Hepatic stellate cell (primary cell): ENCODE data around the gene HMCES.

Source experiments
- DNase-seq: peaks from one replicate; pipeline ENCODE4 v3.0.0; 2011; ENCODE audit warnings: low spot score

HMCES gene

DNA sequence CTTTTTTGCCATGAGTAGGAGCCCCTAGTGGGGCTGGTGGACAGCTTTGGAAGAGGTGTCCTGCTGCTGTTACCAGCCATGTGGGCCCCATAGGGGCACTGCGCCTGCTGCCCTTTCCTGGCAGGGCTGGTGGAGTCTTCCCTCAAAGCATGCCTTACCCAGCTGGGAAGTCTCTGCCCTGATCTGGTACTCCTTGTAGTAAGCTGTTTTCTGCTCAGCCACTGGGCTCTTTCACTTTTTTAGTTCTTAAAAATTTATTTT is 26.2 kb downstream of the HMCES start:
- DNase-seq: no peak

DNA sequence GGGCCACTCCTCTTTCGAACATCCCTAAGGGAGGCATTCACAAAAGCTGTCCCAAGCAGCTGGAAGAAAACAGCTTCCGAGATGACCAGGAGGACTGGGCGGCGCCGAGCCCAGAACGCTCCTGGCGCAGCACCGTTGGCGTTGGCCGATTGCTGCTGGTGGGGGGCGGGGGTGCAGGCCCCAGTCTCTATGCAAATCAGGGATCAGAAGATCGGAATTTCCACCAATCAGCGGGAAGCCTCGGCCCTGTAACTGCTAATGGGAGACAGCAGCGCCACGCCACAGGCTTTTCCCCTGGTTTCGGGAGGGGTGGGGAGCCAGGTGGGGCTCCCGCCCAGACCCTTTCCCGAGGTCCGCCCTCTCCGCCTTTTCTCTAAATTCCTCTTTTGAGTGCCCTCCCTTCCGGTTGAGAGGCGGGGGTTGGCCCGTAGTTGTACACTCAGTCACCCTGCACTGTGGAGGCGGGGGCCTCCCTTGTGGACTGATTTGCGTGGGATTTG is 27.0 kb downstream of the HMCES start:
- no peak for DNase-seq

DNA sequence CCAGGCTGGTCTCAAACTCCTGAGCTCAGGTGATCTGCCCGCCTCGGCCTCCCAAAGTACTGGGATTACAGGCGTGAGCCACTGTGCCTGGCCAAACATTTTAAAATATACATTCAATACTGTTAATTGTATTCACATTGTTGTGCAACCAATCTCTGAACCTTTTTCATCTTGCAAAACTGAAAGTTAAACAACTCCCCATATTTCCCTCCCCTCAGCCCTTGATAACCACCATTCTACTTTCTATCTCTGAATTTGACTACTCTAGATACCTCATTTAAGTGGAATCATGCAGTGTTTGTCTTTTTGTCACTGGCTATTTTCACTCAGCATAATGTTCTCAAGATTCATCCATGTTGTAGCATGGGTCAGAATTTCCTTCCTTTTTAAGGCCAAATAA is 30.0 kb downstream of the HMCES start:
- no peak for DNase-seq

DNA sequence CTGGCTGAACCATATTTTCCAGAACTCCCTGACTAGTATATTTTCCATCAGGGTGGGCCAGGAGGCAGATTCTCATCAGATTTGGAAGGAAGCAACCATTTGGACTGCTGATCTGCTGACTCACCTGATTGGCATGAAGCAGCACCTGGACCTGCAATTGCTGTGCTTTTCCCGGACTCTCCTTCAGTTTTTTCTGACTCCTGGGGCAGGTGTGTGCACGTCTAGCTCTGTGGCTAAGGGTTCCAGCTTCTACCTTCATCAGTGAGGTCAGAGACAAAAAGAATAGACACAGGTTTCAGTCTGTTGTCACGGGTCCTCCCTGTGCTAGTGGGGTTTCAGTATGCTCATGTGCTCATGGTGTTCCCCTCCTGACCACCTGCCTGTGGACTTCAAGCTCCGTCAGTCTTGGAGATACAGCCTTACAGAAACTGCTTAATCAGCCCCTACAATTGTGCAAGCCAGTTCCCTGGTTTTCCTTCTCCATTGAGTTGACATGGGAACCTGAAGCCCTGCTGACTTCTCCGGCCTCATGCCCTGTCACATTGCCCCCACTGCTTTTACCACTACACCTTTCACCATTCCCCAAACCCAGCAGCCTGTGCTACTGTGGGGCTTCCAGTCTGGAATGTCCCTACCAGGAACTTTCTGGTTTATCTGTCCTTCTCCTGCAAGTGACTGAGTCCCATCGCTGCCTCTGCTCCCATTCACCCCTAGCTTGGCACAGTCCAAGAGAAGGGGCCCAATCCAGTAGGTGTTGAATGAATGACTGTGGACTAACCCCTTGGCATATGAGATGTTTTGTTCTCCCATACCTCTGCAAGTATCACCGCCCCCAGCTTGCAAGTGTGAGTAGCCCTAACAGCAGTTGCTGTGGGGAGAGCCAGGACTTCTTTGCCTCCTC is 31.7 kb downstream of the HMCES start:
- no peak for DNase-seq

DNA sequence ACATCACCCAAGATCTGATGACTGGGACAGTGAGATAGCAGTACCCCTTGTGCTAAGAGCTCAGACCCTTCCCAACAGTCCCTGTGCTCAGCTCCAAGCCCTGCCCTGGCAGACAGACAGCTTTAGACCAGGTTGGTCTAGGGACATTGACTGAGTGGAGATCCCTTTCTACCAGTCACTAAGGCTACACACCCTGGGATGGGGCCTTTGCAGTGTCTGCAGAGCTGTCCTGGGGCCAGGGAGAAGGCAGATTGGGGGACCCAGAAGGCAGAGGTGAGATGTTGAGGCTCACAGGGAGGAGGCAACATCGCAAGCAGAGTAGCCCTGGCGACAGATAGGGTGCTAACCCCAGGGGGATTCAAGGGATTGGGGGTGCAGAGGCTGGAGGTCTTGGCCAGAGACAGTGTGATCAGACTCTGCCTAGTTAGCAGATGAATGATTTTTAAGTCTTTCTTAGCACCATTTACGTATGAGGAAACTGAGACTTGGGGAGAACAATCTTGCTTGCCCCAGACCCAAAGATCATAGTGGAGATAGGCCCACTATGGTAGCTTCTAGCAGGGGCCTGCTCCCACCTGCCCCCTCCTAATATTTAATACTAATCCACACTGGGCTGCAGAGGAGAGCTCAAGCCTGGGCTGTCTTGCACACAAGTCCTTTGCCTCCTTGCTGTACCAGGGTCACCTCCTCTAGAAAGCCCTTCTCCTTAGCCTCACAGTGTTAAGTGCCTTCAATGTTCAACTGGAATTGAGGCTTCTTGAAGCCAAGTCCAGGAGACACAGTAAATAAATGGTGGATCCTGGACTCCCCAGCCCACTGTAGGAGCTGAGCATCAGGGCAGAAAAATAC is 32.6 kb downstream of the HMCES start:
- DNase-seq: no peak

DNA sequence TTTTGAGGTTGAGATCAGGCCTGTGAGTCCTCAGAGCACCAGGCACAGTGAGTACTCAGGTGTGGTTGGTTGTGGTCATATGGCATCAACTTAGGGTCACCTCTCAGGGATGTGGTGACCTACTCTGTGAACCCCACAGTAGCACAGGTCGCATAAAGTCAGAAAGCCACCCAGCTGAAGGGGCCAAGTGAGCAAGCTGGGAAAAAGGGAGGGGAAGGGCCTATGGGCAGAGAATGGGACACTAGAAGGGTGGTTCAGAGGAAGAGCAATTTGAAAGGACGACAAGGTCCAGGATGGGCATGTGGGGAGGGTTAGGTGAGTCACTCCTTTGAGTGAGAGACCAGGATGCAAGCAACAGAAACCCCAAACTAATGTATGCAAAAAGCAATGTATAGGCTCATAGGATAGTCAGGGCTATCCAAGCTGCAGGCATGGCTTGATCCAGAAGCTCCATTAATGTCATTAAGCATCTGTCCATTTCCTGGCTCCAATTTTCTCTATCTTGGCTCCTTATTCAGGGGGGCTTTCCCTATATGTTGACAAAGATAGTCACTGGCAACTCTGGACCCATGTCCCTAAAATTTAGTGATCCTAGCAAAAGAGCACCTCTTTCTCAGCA is 33.5 kb downstream of the HMCES start:
- DNase-seq: no peak

DNA sequence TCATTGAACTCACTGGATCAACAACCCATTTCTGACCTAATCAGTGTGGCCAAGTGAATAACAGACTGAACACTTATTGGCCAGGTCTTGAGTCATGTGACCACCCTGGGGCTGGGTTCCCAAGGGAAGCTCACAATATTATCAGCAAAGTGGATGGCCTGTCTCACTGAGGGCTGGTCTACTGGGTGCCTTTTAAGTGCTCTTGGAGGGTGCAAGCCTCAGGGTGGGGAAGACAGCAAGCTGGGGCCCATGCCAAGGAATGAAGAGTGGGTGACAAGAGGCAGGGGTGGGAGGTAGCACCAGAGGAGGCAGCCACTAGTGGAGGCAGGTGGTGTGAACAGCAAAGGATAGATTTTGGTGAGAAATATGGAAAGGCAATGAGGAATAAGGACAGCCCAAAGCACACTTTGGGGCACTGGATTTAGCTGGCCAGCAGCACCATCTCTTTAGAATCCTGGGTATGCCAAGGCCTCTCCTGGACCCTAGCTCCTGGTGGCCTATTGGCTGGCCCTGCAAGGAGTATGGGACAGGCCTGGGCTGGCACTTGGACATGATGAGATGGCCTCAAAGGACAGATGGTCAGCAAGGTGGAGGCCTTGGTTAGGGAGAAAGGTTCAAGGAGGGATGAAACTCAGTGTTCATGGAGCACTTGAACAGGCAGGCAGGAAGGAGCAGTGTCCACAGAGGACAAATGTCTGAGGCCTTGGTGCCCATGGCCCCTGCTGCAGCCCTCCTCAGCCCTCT is 34.2 kb downstream of the HMCES start:
- DNase-seq: no peak

DNA sequence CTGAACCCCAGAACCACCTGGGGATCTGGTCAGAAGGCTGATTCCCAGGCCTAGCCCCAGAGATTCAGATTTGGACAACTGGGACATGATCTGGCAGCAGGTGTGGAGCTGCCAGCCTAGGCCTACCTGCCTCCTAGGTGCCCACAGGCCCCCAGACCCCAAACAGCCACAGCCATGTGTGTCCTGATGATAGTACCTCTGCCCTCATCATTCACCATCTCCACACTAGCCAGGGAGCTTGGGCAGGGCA is 34.7 kb downstream of the HMCES start:
- no peak for DNase-seq

DNA sequence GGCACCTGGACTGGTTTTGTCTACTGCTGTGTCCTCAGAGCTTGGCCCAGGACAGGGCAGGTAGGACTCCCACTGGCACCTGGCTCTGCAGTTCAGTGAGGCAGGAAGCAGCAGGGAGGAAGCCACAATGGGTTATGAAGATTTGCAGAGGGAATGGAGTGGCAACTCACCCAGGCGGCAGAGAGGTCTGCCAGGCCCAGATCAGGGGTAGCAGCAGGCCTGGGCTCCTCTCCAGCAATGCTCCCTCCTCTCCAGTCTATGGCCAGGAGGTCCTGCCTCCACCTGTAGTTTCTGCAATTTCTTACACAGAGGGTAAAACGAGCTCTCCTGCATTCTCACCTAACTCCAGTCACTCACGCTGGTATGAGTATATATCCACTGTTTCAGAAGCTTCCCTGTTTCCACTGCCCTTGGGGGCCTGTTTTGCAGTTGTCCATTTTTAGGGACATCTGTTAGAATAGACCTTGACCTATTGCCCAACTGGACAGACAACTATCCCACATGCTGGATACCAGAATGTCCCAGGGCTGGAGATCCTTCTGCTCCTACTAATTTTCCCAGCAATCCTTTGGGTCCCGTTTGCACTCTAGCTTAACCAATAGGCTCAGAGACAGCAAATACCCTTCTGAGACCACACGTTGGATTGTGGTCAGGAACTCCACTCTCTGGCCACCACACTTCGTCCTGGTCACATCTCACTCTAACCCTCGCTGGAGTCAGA is 35.2 kb downstream of the HMCES start:
- peak; percentile 56 for DNase-seq

DNA sequence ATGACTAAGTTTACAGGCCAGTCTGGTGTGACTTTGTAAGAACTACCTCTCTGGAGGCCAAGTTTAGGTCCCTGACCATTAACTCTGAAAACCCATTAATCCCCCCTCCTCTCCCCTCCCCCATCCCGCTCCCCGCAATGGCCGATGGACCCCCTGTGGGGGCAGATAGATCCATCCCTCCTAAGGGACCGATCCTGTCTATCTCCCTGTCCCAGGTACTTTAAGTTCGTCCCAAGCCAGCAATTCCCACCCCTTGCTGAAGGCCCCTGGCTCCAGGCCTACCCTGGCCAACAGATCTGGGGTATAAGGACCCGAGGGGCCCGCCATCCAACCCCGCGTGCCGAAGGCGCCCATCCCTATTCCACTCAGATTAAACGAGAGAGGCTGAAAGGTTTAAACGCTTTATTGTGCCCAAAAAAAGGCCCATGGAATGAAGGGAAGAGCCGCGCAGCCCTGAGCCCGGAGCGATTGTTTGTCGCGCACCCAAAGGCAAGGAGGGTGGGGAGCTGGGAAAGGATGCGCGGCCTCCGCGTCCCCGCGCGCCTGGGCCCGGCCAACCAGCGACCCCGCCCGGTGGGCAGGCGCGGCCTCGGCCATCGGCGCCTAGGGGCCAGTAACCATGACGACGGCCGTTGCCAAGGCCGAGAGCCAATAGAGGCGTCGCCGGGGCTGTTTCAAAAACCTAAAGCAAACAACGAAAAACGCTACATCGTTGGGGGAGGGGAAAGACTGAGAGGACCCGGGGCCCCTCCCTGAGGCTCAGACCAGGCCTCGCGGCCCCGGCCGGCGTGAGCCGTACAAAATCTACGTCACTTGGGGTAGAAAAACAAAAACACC is 35.9 kb downstream of the HMCES start:
- DNase-seq: peak; percentile 91

DNA sequence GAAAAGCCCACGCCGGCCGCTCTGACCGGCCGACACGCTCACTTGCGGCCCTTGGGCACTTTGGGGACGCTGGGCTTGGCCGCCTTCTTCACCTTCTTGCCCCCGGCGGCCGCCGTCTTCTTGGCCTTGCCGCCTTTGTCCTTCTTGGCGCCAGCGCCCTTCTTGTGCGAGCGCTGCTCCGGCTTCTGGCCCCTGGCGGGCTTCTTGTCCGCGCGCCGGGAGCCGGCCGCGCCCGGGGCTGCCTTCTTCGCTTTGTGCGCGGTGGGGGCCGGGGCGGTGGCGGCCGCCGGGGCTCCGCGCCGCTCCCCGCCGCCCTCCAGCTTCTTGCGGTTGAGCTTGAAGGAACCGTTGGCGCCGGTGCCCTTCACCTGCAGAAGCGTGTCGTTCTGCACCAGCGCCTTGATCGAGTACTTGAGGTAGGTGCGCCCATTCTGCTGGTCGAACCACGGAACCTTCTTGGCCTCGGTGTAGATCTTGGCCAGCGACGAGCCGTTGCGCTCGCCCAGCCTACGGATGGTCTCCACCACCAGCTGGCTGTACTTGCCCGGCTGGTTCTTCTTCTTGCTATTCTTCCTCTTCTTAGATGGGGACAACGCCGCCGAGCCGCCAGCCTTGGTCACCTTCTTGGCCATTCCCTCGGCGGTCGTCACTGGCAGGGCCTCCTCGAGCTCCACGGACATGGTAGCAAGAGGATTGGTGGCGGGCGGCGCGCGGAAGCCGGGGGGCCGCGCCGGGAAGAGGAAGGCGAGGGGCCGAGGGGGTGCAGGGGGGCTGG is 36.7 kb downstream of the HMCES start:
- DNase-seq: no peak

DNA sequence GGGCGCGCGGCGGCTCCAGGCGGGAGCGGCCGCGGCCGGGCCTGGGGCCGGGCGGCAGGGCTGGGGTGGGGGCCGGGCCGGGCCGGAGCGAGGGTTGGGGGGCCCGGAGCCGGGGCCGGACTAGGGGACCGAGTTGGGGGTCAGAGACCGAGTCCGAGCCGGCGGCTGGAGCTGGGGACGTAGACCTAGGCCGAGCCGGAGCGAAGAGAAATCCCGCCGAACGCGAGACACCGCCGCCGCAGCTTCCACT is 37.3 kb downstream of the HMCES start:
- DNase-seq: no peak

DNA sequence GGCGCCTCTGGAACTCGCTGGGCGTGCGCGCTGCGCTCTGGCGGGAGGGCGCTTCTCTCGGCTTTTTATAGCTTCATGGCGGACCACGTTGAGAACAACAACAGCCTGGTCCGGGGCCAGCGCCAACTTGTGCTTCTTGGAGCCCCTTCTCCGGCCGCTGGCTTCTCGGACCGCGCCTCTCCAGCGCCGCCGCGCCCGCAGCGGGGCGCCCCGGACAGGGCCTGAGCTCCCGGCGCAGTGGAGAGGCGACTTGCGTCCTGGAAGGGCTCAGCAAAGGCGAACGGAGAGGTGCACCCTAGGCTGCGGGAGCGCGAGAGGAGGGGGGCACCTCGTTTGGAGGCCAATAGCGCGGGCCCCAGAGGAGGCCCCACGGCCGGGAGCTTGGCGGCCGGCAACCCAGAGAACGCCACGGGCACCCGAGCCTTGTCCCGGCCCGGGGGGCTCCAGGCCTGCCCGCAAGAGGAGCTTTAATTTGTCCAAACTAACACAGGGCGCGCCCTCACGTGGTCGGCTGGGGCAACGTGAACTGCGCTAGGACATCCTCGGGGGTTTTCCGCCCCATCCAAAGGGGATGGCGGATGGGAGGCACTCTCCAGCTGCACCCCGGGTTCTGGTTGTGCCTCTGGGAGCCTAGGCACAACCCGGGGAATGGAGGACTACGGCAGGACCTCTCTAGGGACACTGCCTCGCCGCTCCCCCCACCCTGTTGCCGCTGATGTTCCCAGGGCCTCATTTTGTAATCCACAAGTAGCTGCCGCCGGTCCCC is 37.8 kb downstream of the HMCES start:
- DNase-seq: peak; percentile 89

DNA sequence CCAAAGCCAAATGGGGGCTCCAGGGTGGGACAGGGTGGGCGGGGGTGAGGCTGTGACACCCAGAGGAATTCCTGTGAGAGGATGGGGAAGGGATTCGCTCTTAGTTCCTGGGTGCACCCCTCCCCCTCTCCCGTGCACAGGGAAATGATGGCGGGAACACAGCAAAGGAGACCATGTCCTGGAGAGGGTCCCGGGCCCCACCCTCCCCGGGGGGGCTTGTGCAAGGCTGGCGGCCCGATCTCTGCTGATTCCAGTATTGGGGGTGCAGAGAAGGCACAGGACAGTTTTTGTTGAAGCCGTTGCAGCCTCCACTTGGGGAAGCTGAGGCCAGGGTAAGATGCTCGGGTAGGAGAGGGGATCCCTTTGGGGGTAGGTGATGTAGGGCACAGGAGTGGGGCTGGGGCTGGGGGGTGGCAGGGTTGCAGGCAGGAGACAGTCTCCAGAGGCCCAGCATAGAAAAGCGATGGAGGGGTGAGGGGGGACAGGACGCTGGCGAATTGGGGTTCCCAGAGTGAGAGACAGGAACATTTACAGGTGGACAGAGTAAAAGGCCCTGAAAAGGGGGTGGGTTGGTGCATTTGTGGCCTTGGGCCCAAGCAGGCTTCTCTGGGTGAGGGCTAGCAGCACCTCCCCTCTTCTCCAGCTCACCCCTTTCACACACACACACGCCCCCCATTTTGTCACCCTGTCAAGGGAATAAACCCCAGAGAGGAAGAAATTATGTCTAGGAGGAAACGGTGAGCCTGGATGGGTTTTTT is 38.5 kb downstream of the HMCES start:
- DNase-seq: no peak

DNA sequence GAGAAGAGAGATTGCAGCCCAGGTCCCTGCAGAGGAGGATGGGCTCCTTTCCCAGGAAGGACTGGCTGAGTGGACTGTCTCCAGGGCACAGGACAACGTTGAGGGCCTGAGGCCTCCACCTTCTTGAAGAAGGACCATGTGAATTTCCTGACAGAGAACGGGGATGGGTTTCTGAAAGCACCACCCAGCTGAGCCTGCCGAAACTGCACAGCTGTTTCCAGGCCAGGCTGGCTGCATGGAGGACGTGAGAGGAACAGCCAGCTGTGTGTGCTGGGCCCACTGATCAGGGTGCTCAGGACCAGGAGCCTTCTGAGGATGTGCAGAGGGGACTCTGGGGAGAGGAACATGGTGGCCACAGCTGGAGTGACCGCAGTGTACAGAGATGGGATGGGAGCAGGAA is 39.2 kb downstream of the HMCES start:
- no peak for DNase-seq

DNA sequence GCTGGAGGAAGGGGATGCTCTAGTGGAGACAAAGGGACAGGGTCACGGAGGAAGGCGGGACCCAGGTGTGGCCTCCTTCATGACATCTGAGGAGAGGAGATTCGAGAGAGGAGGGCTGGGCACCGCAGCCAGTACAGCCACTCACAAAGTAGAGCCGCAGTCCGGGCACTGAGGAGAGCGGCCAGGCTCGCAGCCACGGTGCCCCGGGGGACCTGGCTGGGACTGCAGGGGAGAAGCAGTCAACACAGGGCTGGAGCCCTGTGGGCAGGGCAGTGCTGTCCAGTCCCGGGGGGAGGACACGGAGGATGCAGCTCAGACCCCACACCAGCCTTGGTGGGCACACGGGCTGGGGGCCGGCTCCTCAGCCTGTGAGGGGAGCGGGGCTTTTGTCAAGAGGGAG is 40.3 kb downstream of the HMCES start:
- no peak for DNase-seq

DNA sequence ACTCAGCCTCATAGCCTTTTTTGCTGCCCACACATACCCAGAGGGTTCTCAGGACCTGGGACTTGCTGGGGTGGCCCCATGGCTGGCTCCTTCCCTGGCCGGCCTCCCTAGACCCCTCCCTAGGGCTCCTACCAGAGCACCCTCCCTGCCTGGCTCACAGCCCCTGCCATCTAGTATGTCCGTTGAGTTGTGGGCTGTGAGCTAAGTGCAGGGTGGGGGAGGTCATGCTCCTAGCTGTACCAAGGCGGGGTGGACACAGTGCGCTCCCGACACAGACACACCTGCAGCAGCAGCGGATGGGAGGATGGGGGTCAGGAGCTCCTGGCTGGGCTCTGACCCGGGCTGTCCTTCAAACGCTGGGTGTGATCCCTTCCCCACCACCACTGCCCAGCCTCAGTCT is 41.6 kb downstream of the HMCES start:
- DNase-seq: no peak

DNA sequence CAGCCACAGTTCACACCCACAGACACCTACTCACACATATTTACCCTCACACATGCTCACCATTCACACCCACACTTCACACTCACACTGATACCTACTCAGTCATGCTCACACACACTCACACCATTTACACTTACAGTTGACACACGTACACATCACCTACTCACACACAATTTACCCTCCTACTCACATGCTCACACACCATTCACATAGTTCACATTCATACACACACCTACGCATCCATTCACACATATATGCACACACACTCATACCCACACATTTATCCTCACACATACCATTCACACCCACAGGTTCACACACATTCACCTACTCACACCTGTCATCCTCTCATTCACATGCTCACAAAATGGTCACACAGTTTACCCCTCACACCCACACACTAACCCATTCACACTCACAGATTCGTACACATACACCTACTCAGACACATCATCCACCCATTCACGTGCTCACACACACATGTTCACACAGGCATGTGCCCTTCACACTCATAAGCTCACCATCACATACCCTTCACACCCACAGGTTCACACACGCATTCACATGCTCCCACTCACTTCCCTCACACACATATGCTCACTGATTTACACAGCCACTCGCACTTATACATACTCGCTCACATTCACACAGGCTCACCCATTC is 42.3 kb downstream of the HMCES start:
- DNase-seq: no peak
